CD4-positive, alpha-beta T cell (primary cell): ENCODE measurements around the gene CACNA2D4. TPM values are rescaled to one million over a fixed set of nuclear protein-coding genes. Genes with fewer than 3 reads are reported as not detected.

Source experiments
- ATAC-seq: fragments of 200-7000 bp; cut with Tn5 transposase; one replicate; pipeline ENCODE4 v1.10.0; 2022; ENCODE audit warnings: mild to moderate bottlenecking; ENCODE audit not compliant: poor library complexity
- CTCF ChIA-PET: fragments of 350-600 bp; sonication (Branson Sonifier 250); formaldehyde crosslinking; loops from one replicate; lab custom pipeline; 2021; ENCODE audit warnings: antibody characterized with exemption, inconsistent platforms; lab: Charles Lee
- POLR2A ChIA-PET: fragments of 350-600 bp; sonication (Branson Sonifier 250); formaldehyde crosslinking; loops from one replicate; lab custom pipeline; 2021; ENCODE audit warnings: antibody characterized with exemption, inconsistent platforms; lab: Charles Lee
- DNase-seq, 14 experiments: peaks; one replicate each; pipeline ENCODE4 v3.0.0-alpha.2; 2013 to 2020; ENCODE audit warnings: mixed read lengths in 2 of 14
- H3K27ac ChIP-seq, 2 donors: one replicate each; pipeline versions ENCODE4 v1.5.1 to v1.7.0; 2013; ENCODE audit warnings: low read length in 2 of 2, low read depth in 1 of 2, mild to moderate bottlenecking in 1 of 2
- H3K27me3 ChIP-seq, 2 experiments: 1 replicate in 1 of 2; 2 replicates in 1 of 2; pipeline versions ENCODE4 v1.6.1 to v1.7.0; 2013; ENCODE audit warnings: low read length in 2 of 2, control low read depth in 1 of 2, mild to moderate bottlenecking in 1 of 2, moderate library complexity in 1 of 2; ENCODE audit not compliant: insufficient read depth in 2 of 2, control insufficient read depth in 1 of 2
- H3K36me3 ChIP-seq: one replicate; pipeline ENCODE4 v1.6.1; 2013; ENCODE audit warnings: low read length, control low read depth; ENCODE audit not compliant: insufficient read depth
- H3K4me1 ChIP-seq: one replicate; pipeline ENCODE4 v1.6.1; 2013; ENCODE audit warnings: low read length, control low read depth; ENCODE audit not compliant: insufficient read depth
- H3K4me3 ChIP-seq: one replicate; pipeline ENCODE4 v1.5.1; 2013; ENCODE audit warnings: mild to moderate bottlenecking, low read length, moderate library complexity
- H3K9me3 ChIP-seq, 2 experiments: 1 replicate in 1 of 2; 2 replicates in 1 of 2; pipeline versions ENCODE4 v1.6.1 to v1.7.0; 2013; ENCODE audit warnings: low read length in 2 of 2, mild to moderate bottlenecking in 2 of 2, control low read depth in 1 of 2, moderate library complexity in 1 of 2; ENCODE audit not compliant: control insufficient read depth in 1 of 2, insufficient read depth in 1 of 2
- H3K27ac Mint-ChIP-seq: one replicate; pipeline ENCODE4 v1.8.0; 2020; ENCODE audit warnings: mixed read lengths
- H3K27me3 Mint-ChIP-seq: one replicate; pipeline ENCODE4 v1.8.0; 2021; ENCODE audit warnings: mixed read lengths
- H3K36me3 Mint-ChIP-seq: one replicate; pipeline ENCODE4 v1.8.0; 2021; ENCODE audit warnings: low read depth, mixed read lengths
- H3K4me1 Mint-ChIP-seq: one replicate; pipeline ENCODE4 v1.8.0; 2021; ENCODE audit warnings: low read depth, mixed read lengths
- H3K4me3 Mint-ChIP-seq: one replicate; pipeline ENCODE4 v1.8.0; 2020; ENCODE audit warnings: mild to moderate bottlenecking, mixed read lengths
- H3K9me3 Mint-ChIP-seq: one replicate; pipeline ENCODE4 v1.8.0; 2020; ENCODE audit warnings: mixed read lengths
- CTCF ChIP-seq: fragments of 200-600 bp; IDR thresholded peaks from one replicate; pipeline ENCODE4 v1.8.0; 2022; ENCODE audit warnings: antibody characterized with exemption, mild to moderate bottlenecking
- intact Hi-C, 2 experiments: fragments of 100-400 bp; cut with DNase I in 1 of 2; cut with micrococcal nuclease in 1 of 2; formaldehyde crosslinking; loops; one replicate each; pipeline versions ENCODE4 v1.15.1 to v1.9.0; 2023 to 2025; cut with DNase I, micrococcal nuclease
- total RNA-seq, 174 experiments: library from RNA in 2 of 174; stranded (reverse) in 2 of 174; gene quantifications; one replicate each; pipeline ENCODE4 v1.2.3 and lab custom pipeline; 2021 to 2026

Gene CACNA2D4
- total RNA-seq, 2 experiments from 2014 or later = 10.5 to 11.3 TPM

GRCh38 chr12:1929241-1929984 is 11.0 kb upstream of the CACNA2D4 start:
- no peaks in the 10 kb centered on the region for H3K36me3 ChIP-seq
- no peak overlapping the region for H3K27ac Mint-ChIP-seq
- no peak overlapping the region for H3K4me3 Mint-ChIP-seq
- no peaks in the 10 kb centered on the region for H3K36me3 Mint-ChIP-seq
- H3K9me3 ChIP-seq = no peaks in the 10 kb centered on the region
- intact Hi-C loops = no loop called here
- H3K4me1 Mint-ChIP-seq = peaks cover 18% of the 10 kb centered on the region
- DNase-seq (no peak), ATAC-seq (no peak)
- H3K9me3 Mint-ChIP-seq = no peaks in the 10 kb centered on the region
- no peaks in the 10 kb centered on the region for H3K27me3 Mint-ChIP-seq
- ChIA-PET POLR2A (no interaction called here), CTCF (no interaction called here)
- TF ChIP-seq CTCF = no peak
- no peaks in the 10 kb centered on the region for H3K27me3 ChIP-seq
- no peak overlapping the region for H3K4me3 ChIP-seq
- peaks cover 22% of the 10 kb centered on the region for H3K4me1 ChIP-seq
- no peak overlapping the region for H3K27ac ChIP-seq

GRCh38 chr12:1928439-1929121 is 10.1 kb upstream of the CACNA2D4 start:
- no peaks in the 10 kb centered on the region for H3K27me3 Mint-ChIP-seq
- Histone ChIP-seq H3K27me3 (no peaks in the 10 kb centered on the region), H3K4me1 (peaks cover 23% of the 10 kb centered on the region), H3K9me3 (no peaks in the 10 kb centered on the region), H3K36me3 (no peaks in the 10 kb centered on the region), H3K27ac (no peak overlapping the region), H3K4me3 (no peak overlapping the region)
- no peaks in the 10 kb centered on the region for H3K9me3 Mint-ChIP-seq
- ChIA-PET CTCF (no interaction called here), POLR2A (no interaction called here)
- H3K27ac Mint-ChIP-seq = no peak overlapping the region
- TF ChIP-seq CTCF = no peak
- intact Hi-C loops = no loop called here
- DNase-seq = no peak
- no peak for ATAC-seq
- H3K4me1 Mint-ChIP-seq = peaks cover 22% of the 10 kb centered on the region
- no peaks in the 10 kb centered on the region for H3K36me3 Mint-ChIP-seq
- H3K4me3 Mint-ChIP-seq = no peak overlapping the region

- H3K4me3 Mint-ChIP-seq = no peak overlapping the region
- POLR2A ChIA-PET = interaction anchor here (1.1 kb wide), 1 partner anchor 12 kb away, joined by 3 read pairs; no protein-coding TSS in a partner anchor
- Histone ChIP-seq H3K27me3 (no peaks in the 10 kb centered on the region), H3K4me1 (peaks cover 23% of the 10 kb centered on the region), H3K9me3 (no peaks in the 10 kb centered on the region), H3K36me3 (no peaks in the 10 kb centered on the region), H3K4me3 (no peak overlapping the region), H3K27ac (no peak overlapping the region)
- H3K4me1 Mint-ChIP-seq = peaks cover 25% of the 10 kb centered on the region
- H3K27me3 Mint-ChIP-seq = no peaks in the 10 kb centered on the region
- ATAC-seq (no peak), DNase-seq (no peak)
- no peak overlapping the region for H3K27ac Mint-ChIP-seq
- H3K36me3 Mint-ChIP-seq = no peaks in the 10 kb centered on the region
- CTCF ChIA-PET = no interaction called here
- no peaks in the 10 kb centered on the region for H3K9me3 Mint-ChIP-seq
- intact Hi-C loops = no loop called here
- no peak for TF ChIP-seq CTCF
Measured at GRCh38 chr12:1927751-1928351, 9.4 kb upstream of the CACNA2D4 start.
